Thymus (tissue), 14 donors: Measurements from ENCODE around the gene ABHD17C. TPM values are rescaled to one million over a fixed set of nuclear protein-coding genes. Genes with fewer than 3 reads are reported as not detected.
"Not testable (repeated sequence)": the region's sequence is repeated elsewhere in the genome, so short reads cannot be mapped to it uniquely, and the experiment has no call there.

Experiments used
- DNase-seq, 9 donors: peaks; one replicate each; pipeline ENCODE4 v3.0.0-alpha.2; 2013; ENCODE audit warnings: low spot score in 9 of 9, low read depth in 6 of 9, missing footprints in 1 of 9
- H3K27ac ChIP-seq, 2 donors: one replicate each; pipeline ENCODE4 v1.5.1; 2013; ENCODE audit warnings: control low read depth in 1 of 2, low read depth in 1 of 2, low read length in 1 of 2, mild to moderate bottlenecking in 1 of 2, moderate library complexity in 1 of 2
- H3K27me3 ChIP-seq, 2 donors: one replicate each; pipeline ENCODE4 v1.5.1; 2013; ENCODE audit warnings: low read length in 1 of 2; ENCODE audit not compliant: control insufficient read depth in 2 of 2, insufficient read depth in 1 of 2
- H3K36me3 ChIP-seq, 2 donors: one replicate each; pipeline ENCODE4 v1.5.1; 2013; ENCODE audit warnings: low read length in 1 of 2, mild to moderate bottlenecking in 1 of 2, moderate library complexity in 1 of 2; ENCODE audit not compliant: control insufficient read depth in 2 of 2, insufficient read depth in 2 of 2
- H3K4me1 ChIP-seq, 2 donors: one replicate each; pipeline ENCODE4 v1.5.1; 2013; ENCODE audit warnings: low read length in 2 of 2; ENCODE audit not compliant: control insufficient read depth in 2 of 2, insufficient read depth in 2 of 2
- H3K4me3 ChIP-seq, 2 donors: one replicate each; pipeline ENCODE4 v1.5.1; 2013; ENCODE audit warnings: low read length in 2 of 2, control low read depth in 1 of 2, mild to moderate bottlenecking in 1 of 2
- H3K9me3 ChIP-seq, 2 donors: one replicate each; pipeline ENCODE4 v1.5.1; 2013; ENCODE audit warnings: low read length in 1 of 2, mild to moderate bottlenecking in 1 of 2; ENCODE audit not compliant: control insufficient read depth in 2 of 2, insufficient read depth in 1 of 2
- WGBS: extraction: QIAGEN DNeasy Blood & Tissue Kit; methylation state at CpG from one replicate; pipeline ENCODE4 v1.1.7; 2013; 5-methylcytosine and 5-hydroxymethylcytosine counted together
- long read RNA-seq, 10 donors: transcript quantifications; one replicate each; lab custom pipeline, GENCODE V29; 2026
- polyA plus RNA-seq: library from polyadenylated mRNA; stranded (reverse); fragments of 200-250 nt; gene quantifications from one replicate; pipeline ENCODE4 v1.2.3, GENCODE V29; 2013
- total RNA-seq: library from RNA; stranded (reverse); fragments of 120-200 nt; gene quantifications from one replicate; pipeline ENCODE4 v1.2.4, GENCODE V29; 2013
- donor health status: healthy.

Gene ABHD17C
- total RNA-seq: 2.0 TPM
- polyA plus RNA-seq: 29.2 TPM
- long read RNA-seq, donor 1, partial matches to known transcripts: 0 of 1 reads
- long read RNA-seq, donor 1, other reads (novel, unspliced or antisense): 0 of 1 reads
- long read RNA-seq, donor 2: 0 reads
- long read RNA-seq, donor 3, partial matches to known transcripts: 0 of 1 reads
- long read RNA-seq, donor 3, other reads (novel, unspliced or antisense): 0 of 1 reads
- long read RNA-seq, donor 4, partial matches to known transcripts: 0 of 2 reads
- long read RNA-seq, donor 4, other reads (novel, unspliced or antisense): 0 of 2 reads
- long read RNA-seq, donor 5, transcript ABHD17C-201 (3 exons, 2,368 nt): major isoform, 6 of 6 reads
- long read RNA-seq, donor 5, partial matches to known transcripts: 0 of 6 reads
- long read RNA-seq, donor 5, other reads (novel, unspliced or antisense): 0 of 6 reads
- long read RNA-seq, donor 6, partial matches to known transcripts: 0 of 1 reads
- long read RNA-seq, donor 6, other reads (novel, unspliced or antisense): 0 of 1 reads
- long read RNA-seq, donor 7, transcript ABHD17C-201 (3 exons, 2,368 nt): major isoform, 6 of 6 reads
- long read RNA-seq, donor 7, partial matches to known transcripts: 0 of 6 reads
- long read RNA-seq, donor 7, other reads (novel, unspliced or antisense): 0 of 6 reads
- long read RNA-seq, donor 8, partial matches to known transcripts: 0 of 2 reads
- long read RNA-seq, donor 8, other reads (novel, unspliced or antisense): 0 of 2 reads
- long read RNA-seq, donor 9, partial matches to known transcripts: 0 of 1 reads
- long read RNA-seq, donor 9, other reads (novel, unspliced or antisense): 0 of 1 reads
- long read RNA-seq, donor 10, partial matches to known transcripts: 0 of 2 reads
- long read RNA-seq, donor 10, other reads (novel, unspliced or antisense): 0 of 2 reads

DNA sequence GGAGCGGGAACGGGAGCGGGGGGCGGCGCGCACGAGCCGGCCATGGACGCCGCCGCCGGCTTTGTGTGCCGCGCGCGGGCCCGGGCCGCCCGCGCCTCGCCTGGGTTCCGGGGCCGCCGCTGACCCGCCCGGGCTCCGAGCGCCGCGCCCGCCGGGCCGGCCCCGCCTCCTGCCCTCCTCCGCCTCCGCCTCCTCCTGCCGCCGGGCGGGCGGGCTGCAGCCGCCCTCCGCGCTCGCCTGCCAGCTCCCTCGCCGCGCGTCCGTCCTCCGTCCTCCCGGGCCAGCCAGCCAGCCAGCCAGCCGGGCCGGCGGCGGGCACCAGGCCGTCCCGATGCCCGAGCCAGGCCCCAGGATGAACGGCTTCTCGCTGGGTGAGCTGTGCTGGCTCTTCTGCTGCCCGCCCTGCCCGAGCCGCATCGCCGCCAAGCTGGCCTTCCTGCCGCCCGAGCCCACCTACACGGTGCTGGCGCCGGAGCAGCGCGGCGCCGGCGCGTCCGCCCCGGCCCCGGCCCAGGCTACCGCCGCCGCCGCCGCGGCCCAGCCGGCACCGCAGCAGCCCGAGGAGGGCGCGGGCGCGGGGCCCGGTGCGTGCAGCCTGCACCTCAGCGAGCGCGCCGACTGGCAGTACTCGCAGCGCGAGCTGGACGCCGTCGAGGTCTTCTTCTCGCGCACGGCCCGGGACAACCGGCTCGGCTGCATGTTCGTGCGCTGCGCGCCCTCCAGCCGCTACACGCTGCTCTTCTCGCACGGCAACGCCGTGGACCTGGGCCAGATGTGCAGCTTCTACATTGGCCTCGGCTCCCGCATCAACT is at the start of gene ABHD17C:
TSS of gene ABHD17C (plus strand) at position 212 of the 812 bp plus-strand sequence. CDS start at position 332, 120 bp downstream.
- H3K27ac ChIP-seq: peak within 1 kb of the TSS in 1 of 2 donors; percentile 75
- under 1% methylated on average over 122 of the region's 122 CpGs for WGBS
- no peaks in the 10 kb centered on the region for H3K9me3 ChIP-seq
- DNase-seq: peak in 3 of 9 donors; percentile 21 to 33 (median 28)
- peak within 1 kb of the TSS; percentile 37 to 77 for H3K4me3 ChIP-seq
- no peaks in the 10 kb centered on the region for H3K36me3 ChIP-seq
- peaks cover 12 to 47% of the 10 kb centered on the region in 2 donors for H3K27me3 ChIP-seq
- peaks cover 6 to 10% of the 10 kb centered on the region in 2 donors for H3K4me1 ChIP-seq

DNA sequence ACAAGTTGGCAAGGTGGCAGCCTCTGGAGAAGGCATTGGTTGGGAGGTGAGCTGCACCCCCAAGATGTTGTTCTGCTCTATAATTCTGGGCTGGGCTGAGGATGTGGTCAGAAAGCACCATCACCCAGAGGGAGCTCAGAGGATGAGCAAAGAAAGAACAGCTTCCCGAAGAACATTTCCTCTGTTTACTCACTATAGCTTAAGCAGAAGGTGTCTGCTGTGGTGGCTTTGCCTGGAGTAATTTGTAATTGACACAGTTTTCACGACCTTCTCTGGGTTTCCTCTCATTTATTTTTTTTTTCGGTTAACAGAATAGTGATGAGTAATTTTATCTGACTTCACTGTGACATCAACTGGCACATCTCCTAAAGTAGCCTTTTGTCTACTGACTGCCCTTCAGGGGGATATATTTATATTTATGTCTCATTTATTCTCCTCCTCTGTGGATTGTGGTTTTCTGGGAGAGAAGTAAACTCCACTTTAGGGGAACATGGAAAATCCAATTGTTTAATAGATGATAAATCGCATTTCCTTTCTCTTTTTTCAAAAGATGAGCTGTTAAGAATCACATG is 49.5 kb upstream of the ABHD17C start:
- no peak overlapping the region for H3K4me3 ChIP-seq
- no peaks in the 10 kb centered on the region for H3K36me3 ChIP-seq
- 54% methylated on average over 4 of the region's 4 CpGs for WGBS
- H3K4me1 ChIP-seq: no peaks in the 10 kb centered on the region
- H3K27me3 ChIP-seq: no peaks in the 10 kb centered on the region
- H3K27ac ChIP-seq: no peak overlapping the region
- DNase-seq: no peak
- H3K9me3 ChIP-seq: peaks cover 0 to 3% of the 10 kb centered on the region in 2 donors

DNA sequence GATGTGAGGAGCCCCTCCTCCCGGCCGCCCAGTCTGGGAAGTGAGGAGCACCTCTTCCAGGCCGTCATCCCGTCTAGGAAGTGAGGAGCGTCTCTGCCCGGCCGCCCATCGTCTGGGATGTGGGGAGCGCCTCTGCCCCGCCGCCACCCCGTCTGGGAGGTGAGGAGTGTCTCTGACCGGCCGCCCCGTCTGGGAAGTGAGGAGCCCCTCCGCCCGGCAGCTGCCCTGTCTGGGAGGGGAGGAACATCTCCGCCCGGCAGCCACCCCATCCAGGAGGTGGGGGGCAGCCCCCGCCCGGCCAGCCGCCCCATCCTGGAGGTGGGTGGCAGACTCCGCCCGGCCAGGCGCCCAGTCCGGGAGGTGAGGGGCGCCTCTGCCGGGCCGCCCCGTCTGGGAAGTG is 47.7 kb upstream of the ABHD17C start:
- H3K4me1 ChIP-seq, H3K9me3 ChIP-seq, H3K36me3 ChIP-seq, H3K4me3 ChIP-seq, H3K27ac ChIP-seq, DNase-seq, H3K27me3 ChIP-seq: not testable (repeated sequence)
- WGBS: 99% methylated on average over 30 of the region's 30 CpGs

DNA sequence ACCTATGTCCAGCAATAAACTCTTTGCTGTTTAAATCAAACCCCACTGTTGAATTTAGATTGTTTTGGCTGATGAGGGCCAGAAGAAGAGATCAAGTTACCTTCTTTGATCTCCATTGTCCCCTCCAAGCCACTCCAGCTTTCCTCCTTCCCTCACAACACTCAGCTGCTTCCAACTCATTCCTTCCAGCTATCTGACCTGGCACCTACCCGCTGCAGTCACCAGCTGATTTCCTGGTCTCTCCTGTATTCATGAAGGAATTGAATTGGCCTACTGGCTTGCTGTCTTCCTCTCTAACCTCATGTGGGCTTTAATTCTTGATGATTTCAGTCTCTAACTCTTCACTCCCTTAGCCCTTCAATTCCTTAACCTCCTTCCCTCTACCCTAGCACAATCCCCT is 40.8 kb upstream of the ABHD17C start:
- H3K36me3 ChIP-seq: no peaks in the 10 kb centered on the region
- no peak overlapping the region for H3K4me3 ChIP-seq
- WGBS: 0% methylated on average over 1 of the region's 1 CpG
- no peaks in the 10 kb centered on the region for H3K9me3 ChIP-seq
- H3K27me3 ChIP-seq: no peaks in the 10 kb centered on the region
- H3K4me1 ChIP-seq: no peaks in the 10 kb centered on the region
- H3K27ac ChIP-seq: no peak overlapping the region
- no peak for DNase-seq

DNA sequence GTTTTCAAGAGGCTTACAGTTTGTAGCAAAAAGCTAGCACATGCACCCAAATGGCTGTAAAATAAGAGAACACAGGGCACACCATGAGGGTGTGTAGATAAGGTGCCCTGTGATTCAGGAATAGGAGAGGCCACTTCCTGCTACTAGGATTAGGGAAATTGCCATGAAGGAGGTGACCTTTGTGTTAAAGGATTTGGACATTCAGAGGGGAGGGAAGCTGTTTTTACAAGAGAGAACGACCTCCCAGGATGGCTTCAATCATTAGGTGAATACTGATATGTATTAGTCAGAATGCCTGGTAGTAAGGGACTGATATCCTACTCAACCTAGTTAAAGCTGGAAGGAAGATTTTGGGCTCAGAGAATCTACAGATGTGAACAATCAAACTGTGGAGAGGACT is 35.7 kb upstream of the ABHD17C start:
- 64% methylated on average over 1 of the region's 1 CpG for WGBS

DNA sequence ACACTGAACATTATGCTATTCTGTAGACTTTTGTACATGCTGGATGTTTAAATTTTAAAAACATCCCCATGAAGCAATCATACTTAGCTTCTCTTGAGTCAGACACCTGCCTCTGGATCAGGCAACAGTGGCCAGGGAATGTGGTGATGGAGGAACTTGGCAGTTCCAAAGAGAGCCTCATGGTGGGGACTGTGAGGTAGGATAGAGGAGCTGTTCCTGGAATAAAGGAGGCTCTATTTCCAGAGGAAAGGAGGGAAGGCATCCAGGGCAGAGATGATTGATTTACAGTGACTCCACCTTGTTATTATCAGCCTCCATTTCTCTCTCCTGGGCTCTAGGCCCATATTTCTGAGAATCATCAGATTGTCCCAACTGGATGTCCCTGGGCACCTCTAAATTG is 35.0 kb upstream of the ABHD17C start:
- DNase-seq: no peak

More for the DNA sequence above, 35.7 kb upstream of the ABHD17C start:
- Histone ChIP-seq H3K27me3 (no peaks in the 10 kb centered on the region), H3K9me3 (no peaks in the 10 kb centered on the region), H3K4me3 (no peak overlapping the region), H3K4me1 (no peaks in the 10 kb centered on the region), H3K36me3 (no peaks in the 10 kb centered on the region), H3K27ac (no peak overlapping the region)
- DNase-seq: no peak

DNA sequence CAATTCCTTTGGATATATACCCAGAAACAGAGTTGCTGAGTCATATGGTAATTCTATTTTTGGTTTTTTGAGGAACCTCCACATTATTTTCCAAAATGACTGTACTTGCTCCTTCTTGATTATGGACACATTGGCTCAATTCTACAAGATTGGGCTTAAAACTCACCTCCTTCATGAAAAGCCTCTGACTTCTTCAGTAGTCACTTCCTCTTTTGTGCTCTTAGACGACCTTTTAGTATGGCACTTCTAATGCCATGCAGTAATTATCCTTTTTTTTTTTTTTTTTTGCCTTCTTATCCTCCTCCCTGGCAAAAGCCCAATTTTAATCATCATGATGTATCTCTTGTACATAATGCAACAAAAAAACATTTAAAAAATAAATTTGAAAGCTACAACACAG is 33.0 kb upstream of the ABHD17C start:
- no peak overlapping the region for H3K27ac ChIP-seq
- H3K27me3 ChIP-seq: no peaks in the 10 kb centered on the region
- no peak for DNase-seq
- WGBS: 6% methylated on average over 1 of the region's 1 CpG
- H3K36me3 ChIP-seq: no peaks in the 10 kb centered on the region
- H3K4me3 ChIP-seq: no peak overlapping the region
- H3K4me1 ChIP-seq: no peaks in the 10 kb centered on the region
- no peaks in the 10 kb centered on the region for H3K9me3 ChIP-seq

More for the DNA sequence above, 35.0 kb upstream of the ABHD17C start:
- Histone ChIP-seq H3K27me3 (no peaks in the 10 kb centered on the region), H3K4me1 (no peaks in the 10 kb centered on the region), H3K27ac (no peak overlapping the region), H3K4me3 (no peak overlapping the region), H3K36me3 (no peaks in the 10 kb centered on the region), H3K9me3 (no peaks in the 10 kb centered on the region)

DNA sequence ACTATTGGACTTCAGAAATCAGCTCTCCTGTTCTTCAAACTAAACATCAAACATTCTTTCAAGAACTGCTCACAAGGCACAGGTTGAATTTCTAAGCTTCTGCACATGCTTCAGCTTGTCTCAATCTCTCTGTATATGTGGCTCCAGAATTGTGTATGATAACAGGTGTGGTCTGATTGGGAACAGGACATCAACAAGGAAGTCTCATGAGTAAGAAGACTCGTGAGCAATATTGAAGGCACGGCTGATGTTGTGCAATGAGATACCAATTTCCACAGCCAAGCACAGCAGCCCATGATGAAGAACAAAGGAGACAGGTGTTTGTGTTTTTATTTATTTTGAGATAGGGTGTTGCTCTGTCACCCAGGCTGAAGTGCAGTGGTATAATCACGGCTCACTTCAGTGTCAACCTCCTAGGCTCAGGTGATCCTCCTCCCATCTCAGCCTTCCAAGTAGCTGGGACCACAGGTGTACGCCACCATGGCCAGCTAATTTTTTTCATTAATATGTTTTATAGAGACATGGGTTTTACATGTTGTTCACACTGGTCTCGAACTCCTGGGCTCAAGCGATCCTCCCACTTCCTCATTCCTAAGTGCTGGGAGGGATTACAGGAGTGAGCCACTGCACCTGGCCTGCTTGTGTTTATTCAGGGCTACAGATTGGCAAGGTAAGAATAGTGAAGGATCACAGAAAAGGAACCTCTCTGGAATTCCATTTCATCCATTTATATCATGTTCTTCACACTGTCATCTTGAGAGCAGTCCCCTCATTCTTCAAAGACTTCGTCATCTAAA is 32.2 kb upstream of the ABHD17C start:
- H3K9me3 ChIP-seq: no peaks in the 10 kb centered on the region
- no peak overlapping the region for H3K4me3 ChIP-seq
- no peak overlapping the region for H3K27ac ChIP-seq
- no peak for DNase-seq
- H3K36me3 ChIP-seq: no peaks in the 10 kb centered on the region
- no peaks in the 10 kb centered on the region for H3K27me3 ChIP-seq
- H3K4me1 ChIP-seq: no peaks in the 10 kb centered on the region
- WGBS: 94% methylated on average over 7 of the region's 7 CpGs
